NT2/D1 (cell line): ENCODE results near the gene FCRLA.

Experiments
- DNase-seq: peaks from one replicate; pipeline ENCODE4 v3.0.0-alpha.2; 2011; ENCODE audit warnings: low read depth, low spot score
- H3K27me3 ChIP-seq: 2 replicates; pipeline ENCODE4 v1.6.0; 2011; ENCODE audit warnings: mild to moderate bottlenecking; ENCODE audit not compliant: insufficient read length, insufficient read depth
- H3K36me3 ChIP-seq: 2 replicates; pipeline ENCODE4 v1.6.1; 2011; ENCODE audit warnings: mild to moderate bottlenecking, low read length, mixed read lengths; ENCODE audit not compliant: insufficient read depth, insufficient read length
- H3K4me1 ChIP-seq: 2 replicates; pipeline ENCODE4 v1.5.1; 2011; ENCODE audit not compliant: insufficient read depth, insufficient read length
- H3K4me3 ChIP-seq: 2 replicates; pipeline ENCODE4 v1.5.1; 2011; ENCODE audit warnings: low read depth; ENCODE audit not compliant: insufficient read length
- H3K9ac ChIP-seq: 2 replicates; pipeline ENCODE4 v1.6.0; 2011; ENCODE audit warnings: low read depth; ENCODE audit not compliant: insufficient read length
- H3K9me3 ChIP-seq: 2 replicates; pipeline ENCODE4 v1.5.1; 2011; ENCODE audit warnings: mild to moderate bottlenecking, low read length; ENCODE audit not compliant: insufficient read depth
- SUZ12 ChIP-seq: IDR thresholded peaks from 2 replicates; pipeline ENCODE4 v1.6.1; 2011; ENCODE audit not compliant: insufficient read length, insufficient read depth; ENCODE audit errors: extremely low read depth
- YY1 ChIP-seq: IDR thresholded peaks from 2 replicates; pipeline ENCODE4 v1.6.1; 2011; ENCODE audit not compliant: insufficient read length, insufficient read depth
- ZNF274 ChIP-seq: IDR thresholded peaks from 2 replicates; pipeline ENCODE4 v1.6.1; 2011; ENCODE audit warnings: mild to moderate bottlenecking, low read depth, low read length

The FCRLA gene

GRCh38 chr1:161702250-161702649 lies 4.8 kb upstream of the FCRLA start:
- no peaks in the 10 kb centered on the region for H3K4me1 ChIP-seq
- no peak for DNase-seq
- H3K4me3 ChIP-seq, result no peak overlapping the region
- H3K36me3 ChIP-seq, result no peaks in the 10 kb centered on the region
- H3K9ac ChIP-seq, result no peak overlapping the region
- H3K9me3 ChIP-seq, result no peaks in the 10 kb centered on the region
- no peak for TF ChIP-seq SUZ12
- TF ChIP-seq ZNF274, result no peak
- no peak for TF ChIP-seq YY1
- no peaks in the 10 kb centered on the region for H3K27me3 ChIP-seq

GRCh38 chr1:161705537-161705936 lies 1.5 kb upstream of the FCRLA start:
- TF ChIP-seq YY1 (no peak), SUZ12 (no peak), ZNF274 (no peak)
- no peak for DNase-seq
- Histone ChIP-seq H3K27me3 (no peaks in the 10 kb centered on the region), H3K9ac (no peak overlapping the region), H3K4me3 (no peak overlapping the region), H3K4me1 (no peaks in the 10 kb centered on the region), H3K36me3 (no peaks in the 10 kb centered on the region), H3K9me3 (no peaks in the 10 kb centered on the region)

DNA sequence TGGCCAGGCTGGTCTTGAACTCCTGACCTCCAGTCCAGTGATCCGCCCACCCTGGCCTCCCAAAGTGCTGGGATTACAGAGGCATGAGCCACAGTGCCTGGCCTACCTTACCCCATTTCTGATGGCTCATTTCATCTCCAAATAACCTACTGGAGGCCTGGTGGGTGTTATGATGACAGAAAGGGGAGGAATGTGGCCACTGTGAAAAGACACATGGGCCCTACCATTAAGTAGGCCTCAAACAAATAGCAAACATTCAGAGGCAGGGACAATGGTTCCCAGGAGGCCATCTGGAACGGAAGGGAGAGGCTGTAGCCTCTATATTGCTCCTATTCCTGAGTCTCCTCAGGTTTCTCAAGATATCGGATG lies 932 bp upstream of the FCRLA start:
- TF ChIP-seq SUZ12 (no peak), YY1 (no peak), ZNF274 (no peak)
- no peak overlapping the region for H3K4me3 ChIP-seq
- H3K9me3 ChIP-seq, result no peaks in the 10 kb centered on the region
- no peak for DNase-seq
- no peaks in the 10 kb centered on the region for H3K4me1 ChIP-seq
- no peak overlapping the region for H3K9ac ChIP-seq
- no peaks in the 10 kb centered on the region for H3K27me3 ChIP-seq
- H3K36me3 ChIP-seq, result no peaks in the 10 kb centered on the region

DNA sequence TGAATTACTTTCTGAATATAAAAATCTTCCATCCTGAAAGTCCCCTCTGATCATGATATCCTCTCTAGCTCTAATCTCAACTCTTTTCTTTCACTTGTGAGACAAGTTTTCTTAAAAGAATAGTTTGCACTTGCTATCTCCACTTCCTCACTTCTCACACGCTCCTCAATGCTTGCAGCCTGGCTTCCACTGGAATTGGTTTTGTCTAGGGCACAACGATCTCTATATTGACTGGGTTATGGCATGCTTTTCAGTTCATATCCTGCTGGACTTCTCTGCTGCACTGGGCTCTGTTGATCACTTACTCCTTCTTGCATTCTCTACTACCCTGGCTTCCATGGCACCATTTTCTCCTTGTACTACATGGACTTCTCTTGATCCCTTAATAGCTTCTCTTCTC lies 474 bp downstream of the FCRLA start:
- Histone ChIP-seq H3K36me3 (no peaks in the 10 kb centered on the region), H3K27me3 (no peaks in the 10 kb centered on the region), H3K9me3 (no peaks in the 10 kb centered on the region), H3K4me3 (no peak overlapping the region), H3K4me1 (no peaks in the 10 kb centered on the region), H3K9ac (no peak overlapping the region)
- TF ChIP-seq YY1 (no peak), ZNF274 (no peak), SUZ12 (no peak)
- no peak for DNase-seq

- no peak for DNase-seq
- Histone ChIP-seq H3K27me3 (no peaks in the 10 kb centered on the region), H3K4me3 (no peak overlapping the region), H3K36me3 (no peaks in the 10 kb centered on the region), H3K9ac (no peak overlapping the region), H3K9me3 (no peaks in the 10 kb centered on the region), H3K4me1 (no peaks in the 10 kb centered on the region)
- no peak for TF ChIP-seq ZNF274
- TF ChIP-seq YY1, result no peak
- no peak for TF ChIP-seq SUZ12
Measured at GRCh38 chr1:161709373-161709772, 2.3 kb downstream of the FCRLA start.

GRCh38 chr1:161710560-161710959 lies 3.5 kb downstream of the FCRLA start:
- H3K36me3 ChIP-seq, result no peaks in the 10 kb centered on the region
- H3K4me1 ChIP-seq, result no peaks in the 10 kb centered on the region
- TF ChIP-seq YY1 (no peak), SUZ12 (no peak), ZNF274 (no peak)
- no peak for DNase-seq
- no peak overlapping the region for H3K4me3 ChIP-seq
- no peaks in the 10 kb centered on the region for H3K27me3 ChIP-seq
- H3K9ac ChIP-seq, result no peak overlapping the region
- H3K9me3 ChIP-seq, result no peaks in the 10 kb centered on the region

- no peak for DNase-seq
- H3K9ac ChIP-seq, result no peak overlapping the region
- H3K36me3 ChIP-seq, result no peaks in the 10 kb centered on the region
- H3K4me1 ChIP-seq, result no peaks in the 10 kb centered on the region
- H3K9me3 ChIP-seq, result no peaks in the 10 kb centered on the region
- no peak overlapping the region for H3K4me3 ChIP-seq
- H3K27me3 ChIP-seq, result peaks cover 11% of the 10 kb centered on the region
- no peak for TF ChIP-seq SUZ12
- TF ChIP-seq ZNF274, result no peak
- no peak for TF ChIP-seq YY1
Measured at GRCh38 chr1:161718559-161719324, 11.7 kb downstream of the FCRLA start.

DNA sequence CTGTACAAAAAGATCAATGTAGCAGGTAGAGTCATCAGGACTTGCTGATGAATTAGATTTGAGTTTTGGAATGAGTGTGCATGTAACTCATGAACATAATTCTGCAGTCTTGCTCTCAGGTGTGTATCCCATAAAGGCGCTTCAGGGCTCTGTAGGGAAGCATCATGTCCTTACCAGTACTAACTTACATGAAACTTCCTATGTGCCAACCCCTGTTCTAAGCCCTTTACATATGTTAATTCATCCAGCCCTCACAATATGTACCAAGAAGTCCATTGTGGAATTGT lies 12.2 kb downstream of the FCRLA start:
- H3K4me1 ChIP-seq, result no peaks in the 10 kb centered on the region
- DNase-seq, result no peak
- peaks cover 15% of the 10 kb centered on the region for H3K27me3 ChIP-seq
- no peak overlapping the region for H3K9ac ChIP-seq
- no peaks in the 10 kb centered on the region for H3K36me3 ChIP-seq
- no peaks in the 10 kb centered on the region for H3K9me3 ChIP-seq
- H3K4me3 ChIP-seq, result no peak overlapping the region
- TF ChIP-seq ZNF274 (no peak), YY1 (no peak), SUZ12 (no peak)
